ENCODE results near the gene SPOUT1. TPM values are rescaled to one million over a fixed set of nuclear protein-coding genes. Genes with fewer than 3 reads are reported as not detected.
A peak's percentile ranks its signal among the peaks of the same experiment; 100 is the strongest.

The SPOUT1 gene
- total RNA-seq, 1 experiment from 2014 or later = 35.8 TPM

DNA sequence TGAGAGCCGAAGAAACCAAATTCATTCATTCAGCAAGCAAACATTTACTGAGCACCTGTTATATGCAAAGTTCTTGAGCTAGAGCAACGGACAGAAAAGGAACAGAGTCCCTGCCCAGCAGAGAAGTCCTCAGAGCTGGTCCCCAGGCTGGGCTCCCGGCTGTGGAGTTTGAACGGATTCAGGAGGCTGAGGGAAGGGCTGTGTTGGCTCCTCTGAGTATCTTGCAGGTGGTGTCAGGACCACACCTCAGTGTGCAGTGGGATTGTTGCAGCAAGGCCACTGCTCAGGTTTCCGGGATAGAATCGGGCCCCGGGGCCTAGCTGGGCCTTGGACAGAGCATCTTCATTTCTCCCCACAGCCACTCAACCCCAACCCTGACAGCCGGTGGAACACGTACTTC is 37.5 kb downstream of the SPOUT1 start:
- CTCF ChIA-PET = no interaction called here
- H3K27me3 Mint-ChIP-seq (ENCODE audit: unreplicated experiment) = no peaks in the 10 kb centered on the region
- BruUV-seq (replicated peaks) = no TSS peak
- no peak for DNase-seq
- peaks cover 22% of the 10 kb centered on the region for H3K36me3 Mint-ChIP-seq (ENCODE audit: insufficient read depth, unreplicated experiment)
- intact Hi-C loops (cut with micrococcal nuclease; ENCODE audit: unreplicated experiment) = no loop called here
- TF ChIP-seq, protein P1, sequence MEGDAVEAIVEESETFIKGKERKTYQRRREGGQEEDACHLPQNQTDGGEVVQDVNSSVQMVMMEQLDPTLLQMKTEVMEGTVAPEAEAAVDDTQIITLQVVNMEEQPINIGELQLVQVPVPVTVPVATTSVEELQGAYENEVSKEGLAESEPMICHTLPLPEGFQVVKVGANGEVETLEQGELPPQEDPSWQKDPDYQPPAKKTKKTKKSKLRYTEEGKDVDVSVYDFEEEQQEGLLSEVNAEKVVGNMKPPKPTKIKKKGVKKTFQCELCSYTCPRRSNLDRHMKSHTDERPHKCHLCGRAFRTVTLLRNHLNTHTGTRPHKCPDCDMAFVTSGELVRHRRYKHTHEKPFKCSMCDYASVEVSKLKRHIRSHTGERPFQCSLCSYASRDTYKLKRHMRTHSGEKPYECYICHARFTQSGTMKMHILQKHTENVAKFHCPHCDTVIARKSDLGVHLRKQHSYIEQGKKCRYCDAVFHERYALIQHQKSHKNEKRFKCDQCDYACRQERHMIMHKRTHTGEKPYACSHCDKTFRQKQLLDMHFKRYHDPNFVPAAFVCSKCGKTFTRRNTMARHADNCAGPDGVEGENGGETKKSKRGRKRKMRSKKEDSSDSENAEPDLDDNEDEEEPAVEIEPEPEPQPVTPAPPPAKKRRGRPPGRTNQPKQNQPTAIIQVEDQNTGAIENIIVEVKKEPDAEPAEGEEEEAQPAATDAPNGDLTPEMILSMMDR (IDR thresholded peaks at IDR 0.05; ENCODE audit: unreplicated experiment) = no peak
- H3K4me3 Mint-ChIP-seq (ENCODE audit: low read depth, unreplicated experiment) = no peak overlapping the region
- H3K27ac Mint-ChIP-seq (ENCODE audit: unreplicated experiment) = no peak overlapping the region
- H3K9me3 Mint-ChIP-seq (ENCODE audit: low read depth, unreplicated experiment) = no peaks in the 10 kb centered on the region
- H3K4me1 Mint-ChIP-seq (ENCODE audit: low read depth, unreplicated experiment) = no peaks in the 10 kb centered on the region

DNA sequence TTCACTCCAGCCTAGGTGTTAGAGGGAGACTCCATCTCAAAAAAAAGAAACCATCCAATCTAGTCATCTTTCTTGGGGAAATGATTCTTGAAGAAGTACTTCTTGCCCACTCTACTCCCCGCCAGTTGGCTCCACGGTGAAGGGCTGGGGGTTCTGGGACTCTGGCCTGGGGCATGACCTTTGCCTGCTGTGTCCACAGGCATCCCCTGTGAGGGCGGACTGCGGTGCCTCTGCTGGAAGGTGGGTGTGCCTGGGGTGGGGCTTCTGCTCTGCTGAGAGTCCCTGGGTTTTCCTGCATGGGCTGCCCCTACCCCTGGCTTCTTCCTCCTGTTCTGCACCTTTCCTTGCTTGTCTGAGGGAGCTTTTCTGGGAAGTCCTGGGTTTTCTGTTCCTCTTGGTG is 39.1 kb downstream of the SPOUT1 start:
- Mint-ChIP-seq H3K4me1 (ENCODE audit: low read depth, unreplicated experiment) (no peaks in the 10 kb centered on the region), H3K27me3 (ENCODE audit: unreplicated experiment) (no peaks in the 10 kb centered on the region), H3K27ac (ENCODE audit: unreplicated experiment) (no peak overlapping the region), H3K4me3 (ENCODE audit: low read depth, unreplicated experiment) (no peak overlapping the region), H3K9me3 (ENCODE audit: low read depth, unreplicated experiment) (no peaks in the 10 kb centered on the region), H3K36me3 (ENCODE audit: insufficient read depth, unreplicated experiment) (peaks cover 30% of the 10 kb centered on the region)
- BruUV-seq (replicated peaks) = no TSS peak
- no peak for DNase-seq
- TF ChIP-seq, protein P1 (IDR thresholded peaks at IDR 0.05; ENCODE audit: unreplicated experiment) = no peak
- intact Hi-C loops (cut with micrococcal nuclease; ENCODE audit: unreplicated experiment) = no loop called here
- CTCF ChIA-PET = no interaction called here

DNA sequence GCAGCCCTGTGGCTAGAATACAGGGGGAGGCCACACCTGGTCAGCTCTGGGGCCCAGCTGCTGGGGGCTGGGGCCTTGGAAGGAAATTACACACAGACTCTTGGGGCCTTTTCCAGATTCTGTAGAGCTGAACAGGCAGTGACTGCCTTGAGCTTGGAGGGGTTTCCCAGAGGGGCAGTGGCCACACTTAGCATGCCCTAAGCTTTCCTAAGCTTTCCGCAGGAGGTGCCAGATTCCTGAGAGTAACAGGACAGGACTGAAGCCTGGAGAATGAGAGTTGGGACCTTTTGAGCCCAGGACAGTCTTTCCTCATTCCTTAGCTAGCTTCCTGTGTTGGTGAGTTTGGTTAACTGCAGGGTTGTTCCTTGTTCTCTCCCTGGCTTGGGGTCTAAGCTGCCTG is 41.1 kb downstream of the SPOUT1 start:
- intact Hi-C loops (cut with micrococcal nuclease; ENCODE audit: unreplicated experiment) = no loop called here
- Mint-ChIP-seq H3K9me3 (ENCODE audit: low read depth, unreplicated experiment) (no peaks in the 10 kb centered on the region), H3K4me3 (ENCODE audit: low read depth, unreplicated experiment) (peak overlapping the region; percentile 87), H3K27ac (ENCODE audit: unreplicated experiment) (no peak overlapping the region), H3K4me1 (ENCODE audit: low read depth, unreplicated experiment) (no peaks in the 10 kb centered on the region), H3K36me3 (ENCODE audit: insufficient read depth, unreplicated experiment) (peaks cover 17% of the 10 kb centered on the region), H3K27me3 (ENCODE audit: unreplicated experiment) (no peaks in the 10 kb centered on the region)
- BruUV-seq (replicated peaks) = no TSS peak
- CTCF ChIA-PET = interaction anchor here (0.6 to 1.4 kb wide), 2 partner anchors 17 to 142 kb away, joined by 3 to 4 read pairs; partner anchors contain the start of gene ZER1
- TF ChIP-seq, protein P1 (IDR thresholded peaks at IDR 0.05; ENCODE audit: unreplicated experiment) = no peak
- no peak for DNase-seq

DNA sequence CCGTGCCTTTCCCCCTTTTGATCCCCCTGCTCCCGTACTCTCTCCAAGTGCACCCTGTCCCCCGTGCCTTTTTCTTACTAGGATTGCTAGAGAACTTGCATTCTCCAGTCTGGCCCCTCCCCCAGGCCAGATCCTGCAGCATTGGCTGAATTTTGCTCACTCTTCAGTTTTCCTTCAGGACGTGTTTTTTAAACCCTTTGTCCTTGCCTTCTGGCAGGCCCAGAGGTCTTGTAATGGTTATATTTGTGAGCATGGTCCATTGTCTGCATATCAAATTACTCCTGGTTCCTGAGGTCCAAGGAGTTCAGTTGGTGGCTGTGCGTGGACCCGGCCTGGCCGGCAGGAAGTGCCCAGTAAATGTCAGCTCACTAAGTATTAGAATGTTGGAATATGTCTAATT is 41.9 kb downstream of the SPOUT1 start:
- intact Hi-C loops (cut with micrococcal nuclease; ENCODE audit: unreplicated experiment) = no loop called here
- no peaks in the 10 kb centered on the region for H3K27me3 Mint-ChIP-seq (ENCODE audit: unreplicated experiment)
- H3K36me3 Mint-ChIP-seq (ENCODE audit: insufficient read depth, unreplicated experiment) = peaks cover 17% of the 10 kb centered on the region
- peak overlapping the region; percentile 87 for H3K4me3 Mint-ChIP-seq (ENCODE audit: low read depth, unreplicated experiment)
- TF ChIP-seq, protein P1 (IDR thresholded peaks at IDR 0.05; ENCODE audit: unreplicated experiment) = no peak
- CTCF ChIA-PET = interaction anchor here (1.4 kb wide), 1 partner anchor 16 kb away, joined by 4 read pairs; the partner anchor contains the start of gene ZER1
- no peaks in the 10 kb centered on the region for H3K9me3 Mint-ChIP-seq (ENCODE audit: low read depth, unreplicated experiment)
- H3K4me1 Mint-ChIP-seq (ENCODE audit: low read depth, unreplicated experiment) = no peaks in the 10 kb centered on the region
- peak overlapping the region; percentile 58 for H3K27ac Mint-ChIP-seq (ENCODE audit: unreplicated experiment)
- DNase-seq = no peak
- BruUV-seq (replicated peaks) = no TSS peak

Measured in Calu3 (cell line).